Measurements from ENCODE around the gene PTPRO. TPM values are rescaled to one million over a fixed set of nuclear protein-coding genes. Genes with fewer than 3 reads are reported as not detected.

The PTPRO gene
- total and polyA plus RNA-seq, 12 donors = 0.21 to 5.4 (median 0.64) TPM; not detected in 1

GRCh38 chr12:15488481-15488880, 166.2 kb downstream of the PTPRO start:
- no peak for DNase-seq
- no peaks in the 10 kb centered on the region for H3K4me1 ChIP-seq
- TF ChIP-seq CTCF (IDR thresholded peaks at IDR 0.05) = no peak
- peaks cover 0 to 14% (median 0%) of the 10 kb centered on the region in 11 donors for H3K9me3 ChIP-seq
- no peak overlapping the region for H3K4me3 ChIP-seq
- H3K27ac ChIP-seq = no peak overlapping the region
- H3K36me3 ChIP-seq = no peaks in the 10 kb centered on the region
- intact Hi-C loops (cut with DNase I) = no loop called here
- no peak for ATAC-seq
- peaks cover 0 to 21% (median 7%) of the 10 kb centered on the region in 7 donors for H3K27me3 ChIP-seq

- WGBS, 2 donors = 40 to 54% methylated on average over 4 of the region's 4 CpGs
- intact Hi-C loops (cut with DNase I) = no loop called here
- peaks cover 0 to 16% (median 0%) of the 10 kb centered on the region in 11 donors for H3K9me3 ChIP-seq
- H3K27ac ChIP-seq = no peak overlapping the region
- TF ChIP-seq CTCF (IDR thresholded peaks at IDR 0.05) = no peak
- H3K4me1 ChIP-seq = no peaks in the 10 kb centered on the region
- H3K36me3 ChIP-seq = no peaks in the 10 kb centered on the region
- ATAC-seq (no peak), DNase-seq (no peak)
- no peak overlapping the region for H3K4me3 ChIP-seq
- H3K27me3 ChIP-seq = peaks cover 0 to 10% (median 0%) of the 10 kb centered on the region in 7 donors
Observed at GRCh38 chr12:15494329-15495046, 172.2 kb downstream of the PTPRO start.

GRCh38 chr12:15495746-15496145, 173.4 kb downstream of the PTPRO start:
- H3K27me3 ChIP-seq = peaks cover 0 to 7% (median 0%) of the 10 kb centered on the region in 7 donors
- no peak overlapping the region for H3K4me3 ChIP-seq
- H3K4me1 ChIP-seq = no peaks in the 10 kb centered on the region
- no peak for TF ChIP-seq CTCF (IDR thresholded peaks at IDR 0.05)
- intact Hi-C loops (cut with DNase I) = no loop called here
- H3K27ac ChIP-seq = no peak overlapping the region
- ATAC-seq (no peak), DNase-seq (no peak)
- H3K9me3 ChIP-seq = peaks cover 0 to 16% (median 0%) of the 10 kb centered on the region in 11 donors
- H3K36me3 ChIP-seq = no peaks in the 10 kb centered on the region
- 0% methylated on average over 1 of the region's 1 CpG for WGBS, 2 donors

GRCh38 chr12:15496738-15497137, 174.4 kb downstream of the PTPRO start:
- Histone ChIP-seq H3K36me3 (no peaks in the 10 kb centered on the region), H3K27ac (no peak overlapping the region), H3K4me1 (no peaks in the 10 kb centered on the region), H3K27me3 (peaks cover 0 to 7% (median 0%) of the 10 kb centered on the region in 7 donors), H3K4me3 (no peak overlapping the region), H3K9me3 (peaks cover 0 to 15% (median 0%) of the 10 kb centered on the region in 11 donors)
- TF ChIP-seq CTCF (IDR thresholded peaks at IDR 0.05) = no peak
- ATAC-seq = no peak
- no peak for DNase-seq
- intact Hi-C loops (cut with DNase I) = no loop called here

All from heart right ventricle (tissue), 16 donors.